GM12891 (cell line): Measurements from ENCODE around the gene CABP5.

Experiments used
- POLR2A ChIP-seq: IDR thresholded peaks from 2 replicates; pipeline ENCODE4 v1.6.1; 2011; ENCODE audit warnings: low read depth, low read length, control low read depth
- POLR2AphosphoS5 ChIP-seq: IDR thresholded peaks from 2 replicates; pipeline ENCODE4 v1.6.1; 2011; ENCODE audit warnings: low read depth, low read length, control low read depth
- POU2F2 ChIP-seq: IDR thresholded peaks from 2 replicates; pipeline ENCODE4 v1.6.1; 2011; ENCODE audit warnings: low read depth, mild to moderate bottlenecking, control low read depth, low read length, moderate library complexity
- TAF1 ChIP-seq: IDR thresholded peaks from 2 replicates; pipeline ENCODE4 v1.6.1; 2011; ENCODE audit warnings: low read depth, low read length, control low read depth

DNA sequence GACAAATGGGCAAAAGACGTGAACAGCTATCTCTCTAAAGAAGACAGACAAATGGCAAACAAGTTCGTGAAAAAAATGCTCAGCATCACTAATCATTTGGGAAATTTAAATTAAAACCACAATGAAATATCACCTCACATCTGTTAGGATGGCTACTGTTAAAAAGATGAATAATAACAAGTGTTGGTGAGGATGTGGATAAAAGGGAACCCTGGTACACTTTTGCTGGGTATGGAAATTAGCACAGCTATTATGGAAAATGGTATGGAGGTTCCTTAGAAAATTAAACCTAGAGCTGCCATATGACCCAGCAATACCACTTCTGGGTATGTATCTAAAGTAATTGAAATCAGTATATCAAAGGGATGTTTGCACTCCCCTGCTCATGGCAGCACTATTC, 7.1 kb downstream of the CABP5 start:
- no peak for TF ChIP-seq POLR2AphosphoS5
- TF ChIP-seq POLR2A = no peak
- no peak for TF ChIP-seq POU2F2
- TF ChIP-seq TAF1 = no peak
